GM12865 (cell line): ENCODE results near the gene CDKL5.
"Not testable (repeated sequence)": the region's sequence is repeated elsewhere in the genome, so short reads cannot be mapped to it uniquely, and the experiment has no call there.

ENCODE experiments used
- DNase-seq: peaks from one replicate; pipeline ENCODE4 v3.0.0; 2010; ENCODE audit warnings: low read depth
- H3K4me3 ChIP-seq: 2 replicates; pipeline ENCODE4 v1.5.1; 2011; ENCODE audit warnings: mild to moderate bottlenecking, low read depth, low read length, control low read depth
- CTCF ChIP-seq: IDR thresholded peaks from 2 replicates; pipeline ENCODE4 v1.5.1; 2011; ENCODE audit warnings: low read length, control low read depth, low read depth, inconsistent platforms; ENCODE audit not compliant: insufficient read depth; ENCODE audit errors: missing control alignments

Gene CDKL5

GRCh38 chrX:18426004-18426320 lies 554 bp downstream of the CDKL5 start:
- no peak for TF ChIP-seq CTCF
- H3K4me3 ChIP-seq: peak overlapping the region; percentile 82
- peak; percentile 3 for DNase-seq

- H3K4me3 ChIP-seq: no peak overlapping the region
These were observed 2.6 kb downstream of the CDKL5 start for GRCh38 chrX:18428006-18428405.

GRCh38 chrX:18433288-18433687 lies 7.9 kb downstream of the CDKL5 start:
- not testable (repeated sequence) for DNase-seq, H3K4me3 ChIP-seq

More at GRCh38 chrX:18428006-18428405, 2.6 kb downstream of the CDKL5 start:
- no peak for DNase-seq
- TF ChIP-seq CTCF: no peak

- TF ChIP-seq CTCF: no peak
- no peak for DNase-seq
- no peak overlapping the region for H3K4me3 ChIP-seq
These were observed 9.5 kb downstream of the CDKL5 start for GRCh38 chrX:18434896-18435295.

- no peak for TF ChIP-seq CTCF
- H3K4me3 ChIP-seq: no peak overlapping the region
- DNase-seq: no peak
These were observed 10.6 kb downstream of the CDKL5 start for GRCh38 chrX:18436017-18436416.

- H3K4me3 ChIP-seq: no peak overlapping the region
- no peak for TF ChIP-seq CTCF
- peak; percentile 48 for DNase-seq
These were observed 15.4 kb downstream of the CDKL5 start for GRCh38 chrX:18440835-18441234.

GRCh38 chrX:18441780-18442367 lies 16.5 kb downstream of the CDKL5 start:
- no peak for TF ChIP-seq CTCF

More at GRCh38 chrX:18441780-18442367, 16.5 kb downstream of the CDKL5 start:
- DNase-seq: no peak
- no peak overlapping the region for H3K4me3 ChIP-seq
